Thyroid gland (tissue), 4 donors: ENCODE data around the gene WIPF3. TPM values are rescaled to one million over a fixed set of nuclear protein-coding genes. Genes with fewer than 3 reads are reported as not detected.
"Not testable (repeated sequence)": the region's sequence is repeated elsewhere in the genome, so short reads cannot be mapped to it uniquely, and the experiment has no call there.

Experiments
- DNase-seq, 2 donors: peaks; one replicate each; pipeline ENCODE4 v3.0.0-alpha.2; 2019
- H3K27ac ChIP-seq, 3 donors: fragments of 200-600 bp; sonication (generic); 1 replicate in 2 of 3; 2 replicates in 1 of 3; pipeline ENCODE4 v1.5.1; 2016 to 2019; ENCODE audit warnings: mild to moderate bottlenecking in 1 of 3, moderate library complexity in 1 of 3
- H3K27me3 ChIP-seq: fragments of 200-600 bp; sonication (generic); one replicate; pipeline ENCODE4 v1.5.1; 2019
- H3K36me3 ChIP-seq, 2 donors: fragments of 200-600 bp; sonication (generic); one replicate each; pipeline ENCODE4 v1.5.1; 2016 to 2019
- H3K4me1 ChIP-seq, 2 donors: fragments of 200-600 bp; sonication (generic); one replicate each; pipeline ENCODE4 v1.5.1; 2017 to 2019
- H3K4me3 ChIP-seq, 3 donors: fragments of 200-600 bp; sonication (generic); replicated peaks in 1 of 3; 1 replicate in 2 of 3; 2 replicates in 1 of 3; pipeline ENCODE4 v1.5.1; 2016; ENCODE audit warnings: mild to moderate bottlenecking in 1 of 3
- H3K9me3 ChIP-seq: fragments of 200-600 bp; sonication (generic); one replicate; pipeline ENCODE4 v1.5.1; 2017
- CTCF ChIP-seq, 6 experiments: fragments of 200-600 bp in 3 of 6; fragments of 450-650 bp in 3 of 6; sonication (generic) in 3 of 6; IDR thresholded peaks; one replicate each; pipeline ENCODE4 v1.5.1; 2016 to 2019; ENCODE audit warnings: antibody characterized with exemption in 6 of 6, mild to moderate bottlenecking in 2 of 6, inconsistent platforms in 1 of 6, moderate library complexity in 1 of 6
- POLR2A ChIP-seq, 2 donors: fragments of 450-650 bp; IDR thresholded peaks; one replicate each; pipeline ENCODE4 v1.6.1; 2017; ENCODE audit warnings: antibody characterized with exemption in 2 of 2, mild to moderate bottlenecking in 2 of 2, moderate library complexity in 1 of 2
- WGBS, 2 donors: methylation state at CpG; one replicate each; pipeline ENCODE4 v1.1.5; 2017; 5-methylcytosine and 5-hydroxymethylcytosine counted together
- intact Hi-C: fragments of 100-400 bp; cut with DNase I; formaldehyde crosslinking; loops from one replicate; pipeline ENCODE4 v1.15.1; 2023
- small RNA-seq: library from RNA; depleted of rRNA; stranded (forward); fragments of <200 nt; gene quantifications from one replicate; pipeline ENCODE3, GENCODE V24; 2016
- total RNA-seq, 4 donors: library from RNA; depleted of rRNA; stranded (reverse); fragments of >200 nt; gene quantifications; one replicate each; pipeline ENCODE4 v1.2.3, GENCODE V29; 2016

WIPF3 gene
- total RNA-seq, 4 donors from 2014 or later = 0.22 to 1.2 (median 0.70) TPM

- TF ChIP-seq POLR2A (IDR thresholded peaks at IDR 0.05) (no peak), CTCF (IDR thresholded peaks at IDR 0.05) (no peak)
- no peaks in the 10 kb centered on the region for H3K27me3 ChIP-seq
- H3K4me1 ChIP-seq = no peaks in the 10 kb centered on the region
- H3K9me3 ChIP-seq = no peaks in the 10 kb centered on the region
- no peak overlapping the region for H3K4me3 ChIP-seq
- no peak overlapping the region for H3K27ac ChIP-seq
- no peak for DNase-seq
- H3K36me3 ChIP-seq = no peaks in the 10 kb centered on the region
- 80 to 84% methylated on average over 9 of the region's 9 CpGs for WGBS, 2 donors
- intact Hi-C loops = no loop called here
These were observed 151.4 kb downstream of the WIPF3 start for GRCh38 chr7:29957521-29958310.

- DNase-seq = no peak
- Histone ChIP-seq H3K27ac (no peak overlapping the region), H3K4me3 (no peak overlapping the region), H3K36me3 (no peaks in the 10 kb centered on the region), H3K27me3 (no peaks in the 10 kb centered on the region), H3K4me1 (no peaks in the 10 kb centered on the region), H3K9me3 (no peaks in the 10 kb centered on the region)
- no peak for TF ChIP-seq CTCF (IDR thresholded peaks at IDR 0.05)
- TF ChIP-seq POLR2A (IDR thresholded peaks at IDR 0.05) = no peak
- intact Hi-C loops = no loop called here
- 87 to 97% methylated on average over 8 of the region's 8 CpGs for WGBS, 2 donors
These were observed 152.5 kb downstream of the WIPF3 start for GRCh38 chr7:29958667-29959358.

GRCh38 chr7:29961611-29962010 is 155.3 kb downstream of the WIPF3 start:
- intact Hi-C loops, H3K27me3 ChIP-seq, H3K36me3 ChIP-seq, H3K9me3 ChIP-seq, H3K27ac ChIP-seq, H3K4me1 ChIP-seq, H3K4me3 ChIP-seq, DNase-seq: not testable (repeated sequence)
- 92 to 93% methylated on average over 3 to 9 of the region's 19 CpGs for WGBS, 2 donors

GRCh38 chr7:29962035-29962434 is 155.7 kb downstream of the WIPF3 start:
- TF ChIP-seq POLR2A (IDR thresholded peaks at IDR 0.05) (no peak), CTCF (IDR thresholded peaks at IDR 0.05) (no peak)
- Histone ChIP-seq H3K27me3 (no peaks in the 10 kb centered on the region), H3K4me1 (no peaks in the 10 kb centered on the region), H3K4me3 (no peak overlapping the region), H3K36me3 (no peaks in the 10 kb centered on the region), H3K27ac (no peak overlapping the region), H3K9me3 (no peaks in the 10 kb centered on the region)
- 92 to 97% methylated on average over 1 of the region's 1 CpG for WGBS, 2 donors
- DNase-seq = no peak
- intact Hi-C loops = no loop called here

GRCh38 chr7:29965030-29965429 is 158.7 kb downstream of the WIPF3 start:
- 85 to 88% methylated on average over 3 of the region's 3 CpGs for WGBS, 2 donors
- no peaks in the 10 kb centered on the region for H3K9me3 ChIP-seq
- H3K4me3 ChIP-seq = no peak overlapping the region
- H3K27ac ChIP-seq = no peak overlapping the region
- H3K27me3 ChIP-seq = no peaks in the 10 kb centered on the region
- no peaks in the 10 kb centered on the region for H3K36me3 ChIP-seq
- intact Hi-C loops = no loop called here
- no peak for DNase-seq
- TF ChIP-seq CTCF (IDR thresholded peaks at IDR 0.05) (no peak), POLR2A (IDR thresholded peaks at IDR 0.05) (no peak)
- H3K4me1 ChIP-seq = no peaks in the 10 kb centered on the region

Small RNAs within 50 kb of the gene (small RNA-seq; reads per million reads assigned to genes)
- gene RF01210 = not detected

Other genes with a start within 250 kb of the WIPF3 start
- gene PRR15, start 242.7 kb upstream of the WIPF3 start, total RNA-seq = 1 to 10 TPM in 3 of 4 donors, under 1 TPM in 1; 0.54 to 2.7 (median 1.7) TPM
- gene SCRN1, start 183.3 kb downstream of the WIPF3 start, total RNA-seq = 10 to 100 TPM; 26.6 to 38.5 (median 32.9) TPM
- gene FKBP14, start 220.2 kb downstream of the WIPF3 start, total RNA-seq = 10 to 100 TPM in 1 of 4 donors, 1 to 10 TPM in 3; 5.2 to 11.7 (median 6.6) TPM
- 10 to 100 TPM in 1 of 4 donors, 1 to 10 TPM in 3; 7.1 to 13.3 (median 8.8) TPM for gene PLEKHA8, start 221.9 kb downstream of the WIPF3 start, total RNA-seq